NCI-H1105 (cell line): ENCODE data around the gene KCNJ13.

Source experiments
- DNase-seq: peaks from one replicate; lab custom pipeline; 2025; lab: John Stamatoyannopoulos, UW

The KCNJ13 gene

DNA sequence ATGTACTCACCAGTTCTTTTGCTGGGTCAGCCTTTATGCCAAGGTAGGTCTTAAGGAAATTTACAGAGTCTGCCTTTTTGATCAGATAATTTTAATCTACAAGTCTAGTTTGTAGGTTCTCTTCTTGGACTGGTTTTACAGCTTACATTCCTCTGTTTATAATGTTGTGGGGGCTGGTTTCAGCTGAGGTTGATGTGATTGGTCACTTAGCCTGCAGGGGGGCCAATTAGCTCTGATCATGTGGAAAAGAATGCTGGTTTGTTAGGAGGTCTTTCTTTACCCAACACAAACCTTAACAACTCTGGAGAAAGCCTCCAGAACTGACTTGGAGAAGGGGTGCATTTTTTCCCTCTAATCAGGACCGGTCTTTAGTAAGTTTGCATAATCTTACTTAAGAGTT lies at the start of gene KCNJ13:
KCNJ13 (minus strand) TSS at position 131 of the 400 bp plus-strand sequence. CDS start 5,203 bp downstream, outside the sequence.
- no peak for DNase-seq

DNA sequence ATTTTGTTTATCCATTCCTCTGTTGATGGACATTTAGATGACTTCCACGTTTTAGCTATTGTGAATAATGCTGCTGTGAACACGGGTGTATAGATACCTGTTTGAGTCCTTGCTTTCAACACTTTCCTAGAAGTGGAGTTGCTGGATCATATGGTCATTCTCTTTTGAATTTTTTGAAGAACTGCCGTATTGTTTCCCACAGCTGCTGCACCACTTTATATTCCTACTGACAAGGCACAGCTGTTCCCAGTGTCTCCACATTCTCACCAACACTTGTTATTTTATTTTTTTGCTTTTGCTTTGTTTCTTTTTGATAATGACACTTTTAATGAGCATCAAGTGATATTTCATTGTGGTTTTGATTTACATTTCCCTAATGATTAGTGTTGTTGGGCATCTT lies 41.4 kb upstream of the KCNJ13 start:
- DNase-seq, result no peak

DNA sequence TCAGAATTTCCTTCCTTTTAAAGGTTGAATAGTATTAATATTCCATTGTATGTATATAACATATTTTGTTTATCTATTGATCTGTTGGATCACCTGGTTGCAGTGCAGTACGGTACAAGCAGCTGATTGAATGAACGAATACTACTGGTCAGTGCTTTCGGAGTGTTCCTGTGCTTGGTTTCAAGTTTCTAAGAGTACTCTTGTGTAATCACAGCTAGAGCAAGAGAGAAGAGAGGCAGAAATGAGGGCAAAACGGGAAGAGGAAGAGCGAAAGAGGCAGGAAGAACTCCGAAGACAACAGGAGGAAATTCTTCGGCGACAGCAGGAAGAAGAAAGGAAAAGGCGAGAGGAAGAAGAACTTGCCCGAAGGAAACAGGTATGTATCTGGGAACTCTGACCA lies 40.3 kb upstream of the KCNJ13 start:
- DNase-seq, result no peak

DNA sequence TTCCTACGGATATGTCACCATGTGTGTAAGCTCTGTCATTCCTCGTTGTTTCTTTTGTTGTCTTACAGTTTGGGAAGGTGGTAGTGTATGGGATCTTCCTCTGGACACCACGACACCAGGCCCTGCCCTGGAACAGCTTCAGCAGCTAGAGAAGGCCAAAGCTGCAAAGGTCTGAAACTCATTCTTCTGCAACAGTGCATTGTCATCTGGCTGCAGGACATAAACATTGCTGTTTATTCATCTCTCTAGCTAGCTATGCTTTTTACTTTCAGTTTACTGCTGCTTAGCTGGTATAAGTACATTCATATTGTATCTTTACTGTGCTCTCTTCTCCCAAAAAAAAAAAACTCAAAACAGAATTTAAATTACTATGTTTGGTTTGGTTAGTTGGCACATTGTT lies 39.2 kb upstream of the KCNJ13 start:
- DNase-seq, result no peak

- DNase-seq, result no peak
These were observed 34.1 kb upstream of the KCNJ13 start for GRCh38 chr2:232810444-232810843.

DNA sequence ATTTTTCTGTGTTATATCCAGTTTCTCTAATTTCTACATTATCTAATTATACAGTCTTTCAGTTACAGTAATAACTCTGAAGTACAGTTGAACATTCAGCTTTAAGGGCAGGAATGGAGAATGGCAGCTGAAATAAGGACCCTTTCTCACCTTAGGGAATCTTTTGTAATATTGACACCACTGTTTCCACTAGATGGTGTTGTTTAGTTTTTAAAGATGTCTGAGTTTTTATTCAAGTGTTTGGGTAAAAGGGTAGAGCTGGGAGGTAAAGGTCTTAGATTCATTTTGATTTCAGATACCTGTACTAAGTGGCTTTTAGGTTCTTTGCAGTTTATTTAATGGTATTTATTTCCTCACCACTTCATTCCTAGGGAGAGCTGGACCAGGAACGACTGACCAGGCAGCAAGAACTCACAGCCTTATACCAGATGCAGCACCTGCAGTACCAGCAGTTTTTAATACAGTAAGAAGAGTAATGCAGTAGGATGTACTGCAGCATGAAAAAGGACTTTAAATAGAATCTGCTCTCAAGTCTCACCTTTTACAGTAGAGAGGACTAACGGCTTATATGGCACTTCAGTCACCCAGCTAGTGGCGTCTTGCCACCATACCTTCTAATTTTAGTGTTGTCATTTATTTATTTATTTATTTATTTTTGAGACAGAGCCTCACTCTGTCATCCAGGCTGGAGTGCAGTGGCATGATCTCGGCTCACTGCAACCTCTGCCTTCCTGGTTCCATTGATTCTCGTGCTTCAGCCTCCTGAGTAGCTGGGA lies 33.2 kb upstream of the KCNJ13 start:
- no peak for DNase-seq

- no peak for DNase-seq
These were observed 25.7 kb upstream of the KCNJ13 start for GRCh38 chr2:232802091-232802490.

DNA sequence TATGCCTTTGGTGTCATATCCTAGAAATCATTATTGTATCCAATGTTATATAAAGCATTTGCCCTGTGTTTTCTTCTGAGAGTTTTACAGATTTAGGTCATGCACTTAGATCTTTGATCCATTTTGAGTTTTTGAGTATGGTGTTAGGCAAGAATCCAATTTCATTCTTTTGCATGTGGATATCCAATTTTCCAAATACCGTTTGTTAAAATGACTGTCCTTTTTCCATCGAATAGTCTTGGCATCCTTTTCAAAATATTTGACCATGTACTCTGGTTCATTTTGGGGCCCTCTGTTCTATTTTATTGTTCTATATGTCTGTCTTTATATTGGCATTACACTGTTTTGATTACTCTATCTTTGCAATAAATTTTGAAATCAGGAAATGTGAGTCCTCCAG lies 23.8 kb upstream of the KCNJ13 start:
- DNase-seq, result no peak

GRCh38 chr2:232798187-232798586 lies 21.8 kb upstream of the KCNJ13 start:
- DNase-seq, result no peak

- DNase-seq, result no peak
These were observed 19.6 kb upstream of the KCNJ13 start for GRCh38 chr2:232795920-232796319.

DNA sequence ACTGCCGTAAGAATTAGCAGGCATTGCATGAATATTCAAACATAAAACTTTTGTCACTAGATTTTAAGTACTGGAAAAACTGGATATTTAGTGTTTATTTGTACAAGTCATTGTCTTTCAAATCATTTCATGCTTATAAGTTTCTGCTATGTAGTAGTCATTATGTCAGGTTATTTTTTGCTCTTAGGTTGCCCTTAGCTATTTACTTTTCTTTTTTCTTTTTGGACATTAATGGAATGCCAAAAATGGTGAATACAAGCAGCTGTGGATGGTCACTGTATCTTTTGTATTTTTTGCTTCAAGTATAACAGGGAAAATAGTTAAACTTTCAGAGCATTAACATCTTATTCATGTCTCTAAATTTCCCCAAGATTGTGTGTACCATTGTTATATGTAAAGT lies 18.6 kb upstream of the KCNJ13 start:
- DNase-seq, result no peak

- DNase-seq, result no peak
These were observed 16.9 kb upstream of the KCNJ13 start for GRCh38 chr2:232793271-232793670.

GRCh38 chr2:232791518-232791917 lies 15.2 kb upstream of the KCNJ13 start:
- DNase-seq, result no peak

GRCh38 chr2:232789082-232789481 lies 12.7 kb upstream of the KCNJ13 start:
- no peak for DNase-seq

DNA sequence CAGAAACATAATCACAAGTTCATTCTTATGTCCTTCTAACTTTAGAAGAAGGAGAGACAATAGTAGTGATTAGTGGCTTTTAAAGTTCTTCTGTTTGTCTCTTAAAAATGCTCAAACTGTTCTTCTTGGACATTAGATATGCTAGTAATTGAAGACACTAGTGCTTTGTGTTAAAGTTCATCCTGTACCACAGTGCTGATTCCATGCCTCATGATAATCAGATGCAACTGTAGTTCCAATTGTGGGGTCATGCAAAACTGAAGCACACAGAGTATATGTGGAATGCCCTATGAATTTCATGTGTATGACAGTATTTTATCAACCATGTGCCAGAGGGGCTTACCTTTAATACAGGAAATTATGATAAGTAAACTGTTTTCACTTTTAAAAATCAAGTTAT lies 11.4 kb upstream of the KCNJ13 start:
- DNase-seq, result no peak

DNA sequence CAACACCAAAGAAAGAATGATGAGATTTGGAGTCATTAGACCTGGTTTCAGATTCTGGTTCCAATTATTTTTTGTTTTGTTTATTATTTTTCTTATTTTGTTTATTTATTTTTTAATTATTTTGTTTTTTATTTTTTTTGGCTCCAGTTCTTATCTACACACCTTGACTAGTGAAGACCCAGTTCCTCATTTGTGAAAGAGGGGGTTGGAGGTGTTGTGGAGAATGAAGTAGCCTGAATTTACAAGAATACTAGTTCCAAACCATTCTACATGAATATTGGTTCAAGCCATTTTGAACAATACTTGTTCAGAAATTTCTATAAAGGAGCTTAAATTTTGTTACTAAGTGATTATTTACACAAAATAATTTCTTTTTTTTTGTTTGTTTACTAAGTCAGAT lies 6.9 kb upstream of the KCNJ13 start:
- no peak for DNase-seq

DNA sequence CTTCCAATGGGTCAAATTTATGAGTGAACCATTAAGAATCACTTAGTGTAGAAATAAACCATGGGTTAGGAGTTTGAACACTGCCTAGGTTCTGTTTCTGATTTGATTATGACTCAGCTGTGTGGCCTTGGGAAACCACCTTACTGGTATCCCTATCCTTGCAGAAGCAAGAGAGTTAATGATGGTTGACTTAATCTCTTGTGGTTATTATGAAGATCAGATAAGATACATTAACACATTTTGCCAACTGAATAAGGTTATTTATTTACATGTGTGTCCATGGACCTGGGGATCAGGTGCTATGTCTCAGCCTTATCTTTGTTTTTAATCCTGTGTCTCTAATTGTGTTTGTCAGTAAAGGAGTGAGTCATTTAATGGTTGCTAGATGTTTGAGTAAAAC lies 5.4 kb upstream of the KCNJ13 start:
- no peak for DNase-seq

DNA sequence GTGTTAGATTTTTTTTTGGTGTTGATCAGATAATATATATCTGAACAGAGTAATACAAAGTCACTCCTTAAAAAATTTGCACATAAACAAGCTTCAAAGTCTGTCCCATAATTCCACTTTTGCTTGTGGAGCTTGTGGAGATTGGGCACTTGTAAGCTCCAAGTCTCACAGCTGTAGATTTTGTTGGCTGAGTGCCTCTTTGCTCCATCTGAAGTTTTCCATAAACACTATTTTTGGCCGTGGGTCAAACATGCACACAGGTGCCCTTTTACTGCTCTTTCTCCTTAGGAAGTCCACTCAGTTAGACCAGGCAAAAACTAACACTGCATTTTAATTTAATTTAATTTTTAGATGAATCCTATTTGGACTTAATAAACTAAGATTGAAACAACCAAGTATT lies 3.6 kb upstream of the KCNJ13 start:
- peak; percentile 30 for DNase-seq

- DNase-seq, result no peak
These were observed 3.1 kb upstream of the KCNJ13 start for GRCh38 chr2:232779465-232779864.

GRCh38 chr2:232777276-232777675 lies 911 bp upstream of the KCNJ13 start:
- DNase-seq, result no peak

GRCh38 chr2:232773815-232774214 lies 2.5 kb downstream of the KCNJ13 start:
- DNase-seq, result no peak

DNA sequence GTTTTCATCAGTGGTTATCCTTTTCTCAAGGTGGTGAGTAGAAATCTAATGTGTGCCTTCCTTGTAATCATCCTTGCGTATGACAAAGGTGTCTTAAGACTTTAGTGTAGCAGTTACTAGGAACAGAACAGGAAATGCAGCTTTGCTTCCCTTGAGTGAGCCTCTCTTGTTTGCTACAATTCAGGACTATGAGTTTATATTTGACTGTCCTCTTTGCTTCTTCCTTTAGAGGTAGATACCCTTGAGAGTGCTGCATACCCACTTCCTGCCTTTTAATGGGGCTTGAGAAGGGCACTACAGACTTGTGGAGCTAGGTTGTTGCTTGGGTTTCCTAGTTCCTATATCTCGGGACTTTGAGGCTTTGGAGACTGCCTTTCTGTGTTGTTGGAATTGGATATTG lies 3.8 kb downstream of the KCNJ13 start:
- no peak for DNase-seq

- no peak for DNase-seq
These were observed 4.5 kb downstream of the KCNJ13 start for GRCh38 chr2:232771870-232772269.

- DNase-seq, result no peak
These were observed 6.2 kb downstream of the KCNJ13 start for GRCh38 chr2:232770207-232770606.
